HCT116 (cell line): ENCODE data around the gene NHERF1. TPM values are rescaled to one million over a fixed set of nuclear protein-coding genes. Genes with fewer than 3 reads are reported as not detected.

Experiments
- ATAC-seq: fragments of 200-7000 bp; cut with Tn5 transposase; 2 replicates; pipeline ENCODE4 v1.9.1; 2020; ENCODE audit warnings: mild to moderate bottlenecking, moderate library complexity
- BruUV-seq: library from RNA; stranded (reverse); fragments of 400-500 nt; replicated peaks from 2 replicates; lab custom pipeline; 2021; lab: Mats Ljungman, UMichigan
- CTCF ChIA-PET: fragments of 300-600 bp; sonication (Branson Sonifier 250); formaldehyde crosslinking; loops from one replicate; lab custom pipeline; 2021; ENCODE audit warnings: antibody characterized with exemption; lab: Charles Lee
- POLR2A ChIA-PET: fragments of 300-600, 350-600 bp; sonication (Branson Sonifier 250); formaldehyde crosslinking; loops from one replicate; lab custom pipeline; 2021; ENCODE audit warnings: antibody characterized with exemption; lab: Charles Lee
- RAD21 ChIA-PET, 2 experiments: fragments of 300-600 bp; sonication (Branson Sonifier 250); formaldehyde crosslinking; loops; one replicate each; lab custom pipeline; 2023; ENCODE audit warnings: low total read pairs in 2 of 2; ENCODE audit not compliant: uncharacterized antibody in 2 of 2, unreplicated experiment in 2 of 2, low non-redundant PET in 1 of 2; lab: Charles Lee
- DNase-seq: peaks from one replicate; pipeline ENCODE4 v3.0.0-alpha.2; 2010; ENCODE audit warnings: low read depth, low spot score
- H2AFZ ChIP-seq: fragments of 200-600 bp; shearing (Covaris generic), sonication (generic); 2 replicates; pipeline ENCODE4 v1.6.1; 2017; ENCODE audit warnings: low read depth, mixed run types, mixed read lengths, antibody characterized with exemption, low read length; ENCODE audit not compliant: poor library complexity, severe bottlenecking
- H3K27ac ChIP-seq: 2 replicates; pipeline ENCODE4 v1.5.1; 2012; ENCODE audit warnings: low read depth, low read length
- H3K27me3 ChIP-seq: fragments of 200-600 bp; sonication (generic); 2 replicates; pipeline ENCODE4 v1.6.1; 2016; ENCODE audit warnings: mixed run types, low read length, mixed read lengths; ENCODE audit not compliant: insufficient read depth
- H3K36me3 ChIP-seq, 2 experiments: fragments of 200-500 bp in 1 of 2; fragments of 200-600 bp in 1 of 2; sonication (Bioruptor generic) in 1 of 2; sonication (generic) in 1 of 2; 2 replicates each; pipeline versions ENCODE4 v1.5.1 to v1.6.1; 2014 to 2016; ENCODE audit warnings: low read length in 2 of 2, inconsistent platforms in 1 of 2, mixed read lengths in 1 of 2, mixed run types in 1 of 2; ENCODE audit not compliant: insufficient read depth in 2 of 2, control insufficient read depth in 1 of 2
- H3K4me1 ChIP-seq, 2 experiments: fragments of 200-600 bp in 1 of 2; sonication (generic) in 1 of 2; 2 replicates each; pipeline versions ENCODE4 v1.5.1 to v1.6.1; 2012 to 2017; ENCODE audit warnings: low read length in 2 of 2, inconsistent platforms in 1 of 2, mild to moderate bottlenecking in 1 of 2, mixed read lengths in 1 of 2, mixed run types in 1 of 2, moderate library complexity in 1 of 2; ENCODE audit not compliant: insufficient read depth in 2 of 2, control insufficient read depth in 1 of 2
- H3K4me2 ChIP-seq: fragments of 200-600 bp; sonication (generic); 2 replicates; pipeline ENCODE4 v1.6.1; 2017; ENCODE audit warnings: mixed run types, low read length, mixed read lengths
- H3K4me3 ChIP-seq, 2 experiments: fragments of 200-600 bp in 1 of 2; sonication (generic) in 1 of 2; replicated peaks in 1 of 2; 2 replicates each; pipeline ENCODE4 v1.5.1; 2011 to 2016; ENCODE audit warnings: low read length in 2 of 2, control low read depth in 1 of 2, low read depth in 1 of 2, mild to moderate bottlenecking in 1 of 2, mixed read lengths in 1 of 2, mixed run types in 1 of 2
- H3K79me2 ChIP-seq: fragments of 200-600 bp; sonication (generic); 2 replicates; pipeline ENCODE4 v1.6.1; 2017; ENCODE audit warnings: mild to moderate bottlenecking, mixed run types, low read length, moderate library complexity, mixed read lengths; ENCODE audit not compliant: insufficient read depth
- H3K9ac ChIP-seq: fragments of 200-600 bp; sonication (generic); 2 replicates; pipeline ENCODE4 v1.6.1; 2016; ENCODE audit warnings: low read length, mixed read lengths
- H3K9me2 ChIP-seq: fragments of 200-600 bp; sonication (generic), shearing (Covaris generic); 2 replicates; pipeline ENCODE4 v1.6.1; 2017; ENCODE audit warnings: mixed run types, mild to moderate bottlenecking, moderate library complexity; ENCODE audit not compliant: insufficient read depth
- H3K9me3 ChIP-seq, 2 experiments: fragments of 200-500 bp in 1 of 2; fragments of 200-600 bp in 1 of 2; sonication (Bioruptor generic) in 1 of 2; sonication (generic) in 1 of 2; 2 replicates each; pipeline ENCODE4 v1.6.1; 2014 to 2017; ENCODE audit warnings: low read length in 2 of 2, mixed read lengths in 2 of 2, inconsistent platforms in 1 of 2, low read depth in 1 of 2, mild to moderate bottlenecking in 1 of 2, mixed run types in 1 of 2, moderate library complexity in 1 of 2; ENCODE audit not compliant: control insufficient read depth in 1 of 2, insufficient read depth in 1 of 2
- H4K20me1 ChIP-seq: fragments of 200-600 bp; sonication (generic), shearing (Covaris generic); 2 replicates; pipeline ENCODE4 v1.6.1; 2017; ENCODE audit warnings: mixed run types, mild to moderate bottlenecking, moderate library complexity; ENCODE audit not compliant: insufficient read depth
- CBX3 ChIP-seq: IDR thresholded peaks from 2 replicates; pipeline ENCODE4 v1.6.1; 2012; ENCODE audit warnings: low read depth
- CEBPB ChIP-seq: IDR thresholded peaks from 2 replicates; pipeline ENCODE4 v1.6.1; 2012; ENCODE audit warnings: low read depth
- EGR1 ChIP-seq: IDR thresholded peaks from 2 replicates; pipeline ENCODE4 v1.6.1; 2012; ENCODE audit warnings: low read depth
- ELF1 ChIP-seq: IDR thresholded peaks from 2 replicates; pipeline ENCODE4 v1.6.1; 2012; ENCODE audit warnings: low read depth, borderline replicate concordance
- EZH2phosphoT487 ChIP-seq: fragments of 200-600 bp; IDR thresholded peaks from 2 replicates; pipeline ENCODE4 v1.6.1; 2018; ENCODE audit warnings: antibody characterized with exemption, borderline replicate concordance
- FOSL1 ChIP-seq: IDR thresholded peaks from 2 replicates; pipeline ENCODE4 v1.6.1; 2012; ENCODE audit warnings: low read depth
- POLR2A ChIP-seq: IDR thresholded peaks from 2 replicates; pipeline ENCODE4 v1.7.0; 2011; ENCODE audit warnings: borderline replicate concordance; ENCODE audit not compliant: insufficient read depth, insufficient read length; ENCODE audit errors: extremely low read depth
- POLR2AphosphoS5 ChIP-seq: IDR thresholded peaks from 2 replicates; pipeline ENCODE4 v1.6.1; 2011; ENCODE audit warnings: mild to moderate bottlenecking, low read depth, low read length, moderate library complexity
- SIN3A ChIP-seq: IDR thresholded peaks from 2 replicates; pipeline ENCODE4 v1.6.1; 2012; ENCODE audit warnings: low read depth
- SP1 ChIP-seq: IDR thresholded peaks from 2 replicates; pipeline ENCODE4 v1.6.1; 2012; ENCODE audit warnings: low read depth
- TCF7L2 ChIP-seq: IDR thresholded peaks from 2 replicates; pipeline ENCODE4 v1.7.0; 2011; ENCODE audit warnings: borderline replicate concordance, inconsistent platforms; ENCODE audit not compliant: insufficient read depth, insufficient read length; ENCODE audit errors: extremely low read depth
- YY1 ChIP-seq: IDR thresholded peaks from 2 replicates; pipeline ENCODE4 v1.6.1; 2011; ENCODE audit warnings: low read length, low read depth, moderate library complexity, mild to moderate bottlenecking; ENCODE audit not compliant: insufficient replicate concordance; ENCODE audit errors: extremely low read depth
- ZFX ChIP-seq: fragments of 450-650 bp; IDR thresholded peaks from 2 replicates; pipeline ENCODE4 v1.6.1; 2017
- ZNF274 ChIP-seq: fragments of 200-500 bp; sonication (Bioruptor generic); IDR thresholded peaks from 2 replicates; pipeline ENCODE4 v1.6.1; 2014; ENCODE audit warnings: mild to moderate bottlenecking, low read depth, low read length, inconsistent platforms
- intact Hi-C: fragments of 100-400 bp; cut with micrococcal nuclease; formaldehyde crosslinking; loops from 2 replicates; pipeline ENCODE4 v1.10.0; 2022
- total RNA-seq: library from RNA; stranded (reverse); gene quantifications from one replicate; pipeline ENCODE4 v1.2.1, GENCODE V29; 2021; ENCODE audit not compliant: unreplicated experiment
- TF ChIP-seq, protein P1 (sequence below): IDR thresholded peaks from 2 replicates; pipeline ENCODE4 v1.6.1; 2012
- TF ChIP-seq, protein P2 (sequence below): IDR thresholded peaks from 2 replicates; pipeline ENCODE4 v1.6.1; 2012
- TF ChIP-seq, protein P3 (sequence below): IDR thresholded peaks from 2 replicates; pipeline ENCODE4 v1.6.1; 2011; ENCODE audit warnings: mild to moderate bottlenecking, low read length, moderate library complexity; ENCODE audit not compliant: insufficient replicate concordance; ENCODE audit errors: extremely low read depth

NHERF1 gene
- total RNA-seq, 1 experiment from 2014 or later: 129 TPM

DNA sequence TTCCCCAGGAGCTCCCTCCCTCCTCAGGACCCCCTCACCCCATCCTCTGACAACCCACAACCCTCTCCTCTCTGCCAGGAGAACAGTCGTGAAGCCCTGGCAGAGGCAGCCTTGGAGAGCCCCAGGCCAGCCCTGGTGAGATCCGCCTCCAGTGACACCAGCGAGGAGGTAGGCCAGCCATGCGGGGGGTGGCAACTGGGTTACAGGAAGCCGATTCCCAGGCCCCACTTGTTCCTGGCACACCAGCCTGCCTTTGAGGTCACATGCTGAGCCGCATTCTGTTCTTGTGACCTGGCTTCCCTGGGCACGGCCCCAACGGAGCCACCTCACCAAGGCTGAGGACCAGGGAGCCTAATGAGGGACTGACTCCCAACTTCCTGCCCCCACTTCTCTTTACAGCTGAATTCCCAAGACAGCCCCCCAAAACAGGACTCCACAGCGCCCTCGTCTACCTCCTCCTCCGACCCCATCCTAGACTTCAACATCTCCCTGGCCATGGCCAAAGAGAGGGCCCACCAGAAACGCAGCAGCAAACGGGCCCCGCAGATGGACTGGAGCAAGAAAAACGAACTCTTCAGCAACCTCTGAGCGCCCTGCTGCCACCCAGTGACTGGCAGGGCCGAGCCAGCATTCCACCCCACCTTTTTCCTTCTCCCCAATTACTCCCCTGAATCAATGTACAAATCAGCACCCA is 19.8 kb downstream of the NHERF1 start:
- Histone ChIP-seq H3K79me2 (peaks cover 13% of the 10 kb centered on the region; the same call in 1 of the 2 replicates), H3K4me2 (peak overlapping the region; percentile 39), H3K27me3 (no peaks in the 10 kb centered on the region), H3K9me2 (no peaks in the 10 kb centered on the region), H4K20me1 (no peaks in the 10 kb centered on the region), H3K4me1 (peaks cover 3 to 24% of the 10 kb centered on the region in 2 experiments; a peak in 2 of 4 replicates), H3K36me3 (peaks cover 15 to 37% of the 10 kb centered on the region in 2 experiments; a peak in 3 of 4 replicates), H2AFZ (no peak overlapping the region), H3K9ac (peak overlapping the region; percentile 24; the same call in 1 of the 2 replicates), H3K9me3 (no peaks in the 10 kb centered on the region), H3K4me3 (no peak overlapping the region)
- ChIA-PET POLR2A (no interaction called here), CTCF (interaction anchor here (1.4 kb wide), 1 partner anchor 23 kb away, joined by 3 read pairs; no protein-coding TSS in a partner anchor)
- no TSS peak for BruUV-seq
- intact Hi-C loops: no loop called here
- DNase-seq (no peak), ATAC-seq (peak; percentile 11; the same call in 1 of the 2 replicates)
- TF ChIP-seq POLR2AphosphoS5: peak; percentile 23; the same call in 1 of the 2 replicates
- TF ChIP-seq POLR2A: no peak
- TF ChIP-seq, all 23 proteins: peak for 1
- RAD21 ChIA-PET: no interaction called here
- H3K27ac ChIP-seq: peak overlapping the region; percentile 9; the same call in 1 of the 2 replicates

DNA sequence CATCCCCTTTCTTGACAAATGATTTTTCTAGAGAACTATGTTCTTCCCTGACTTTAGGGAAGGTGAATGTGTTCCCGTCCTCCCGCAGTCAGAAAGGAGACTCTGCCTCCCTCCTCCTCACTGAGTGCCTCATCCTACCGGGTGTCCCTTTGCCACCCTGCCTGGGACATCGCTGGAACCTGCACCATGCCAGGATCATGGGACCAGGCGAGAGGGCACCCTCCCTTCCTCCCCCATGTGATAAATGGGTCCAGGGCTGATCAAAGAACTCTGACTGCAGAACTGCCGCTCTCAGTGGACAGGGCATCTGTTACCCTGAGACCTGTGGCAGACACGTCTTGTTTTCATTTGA is 20.3 kb downstream of the NHERF1 start:
- CTCF ChIA-PET: interaction anchor here (1.2 to 4.8 kb wide), 3 partner anchors 23 to 111 kb away, joined by 5 to 55 read pairs (median 7); partner anchors contain the start of gene RAB37
- H3K4me2 ChIP-seq: no peak overlapping the region
- POLR2A ChIA-PET: interaction anchor here (2.3 kb wide), 1 partner anchor 9 kb away, joined by 7 read pairs; no protein-coding TSS in a partner anchor
- no peak overlapping the region for H3K4me3 ChIP-seq
- H3K27ac ChIP-seq: no peak overlapping the region
- no peaks in the 10 kb centered on the region for H4K20me1 ChIP-seq
- BruUV-seq: TSS peak; percentile 50
- H3K9me3 ChIP-seq: no peaks in the 10 kb centered on the region
- H3K79me2 ChIP-seq: peaks cover 18% of the 10 kb centered on the region; the same call in 1 of the 2 replicates
- peaks cover 3 to 24% of the 10 kb centered on the region in 2 experiments; a peak in 2 of 4 replicates for H3K4me1 ChIP-seq
- DNase-seq (no peak), ATAC-seq (no peak; the same call in 1 of the 2 replicates)
- H3K27me3 ChIP-seq: no peaks in the 10 kb centered on the region
- intact Hi-C loops: no loop called here
- 0 out of 2 replicates have a peak overlapping the region, but pooled peaks have one; percentile 24 for H3K9ac ChIP-seq
- peaks cover 19 to 42% of the 10 kb centered on the region in 2 experiments; a peak in 3 of 4 replicates for H3K36me3 ChIP-seq
- RAD21 ChIA-PET: no interaction called here
- no peaks in the 10 kb centered on the region for H3K9me2 ChIP-seq
- H2AFZ ChIP-seq: no peak overlapping the region
- no peak for TF ChIP-seq EZH2phosphoT487
- no peak for TF ChIP-seq CEBPB
- no peak for TF ChIP-seq TCF7L2
- no peak for TF ChIP-seq EGR1
- no peak for TF ChIP-seq FOSL1
- no peak for TF ChIP-seq SIN3A
- TF ChIP-seq ZFX: no peak
- no peak for TF ChIP-seq CBX3
- no peak for TF ChIP-seq POLR2AphosphoS5
- TF ChIP-seq, protein P1, sequence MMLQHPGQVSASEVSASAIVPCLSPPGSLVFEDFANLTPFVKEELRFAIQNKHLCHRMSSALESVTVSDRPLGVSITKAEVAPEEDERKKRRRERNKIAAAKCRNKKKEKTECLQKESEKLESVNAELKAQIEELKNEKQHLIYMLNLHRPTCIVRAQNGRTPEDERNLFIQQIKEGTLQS: no peak
- TF ChIP-seq ZNF274: no peak
- TF ChIP-seq YY1: no peak
- TF ChIP-seq, protein P2, sequence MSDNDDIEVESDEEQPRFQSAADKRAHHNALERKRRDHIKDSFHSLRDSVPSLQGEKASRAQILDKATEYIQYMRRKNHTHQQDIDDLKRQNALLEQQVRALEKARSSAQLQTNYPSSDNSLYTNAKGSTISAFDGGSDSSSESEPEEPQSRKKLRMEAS: no peak
- no peak for TF ChIP-seq ELF1
- TF ChIP-seq, protein P3, sequence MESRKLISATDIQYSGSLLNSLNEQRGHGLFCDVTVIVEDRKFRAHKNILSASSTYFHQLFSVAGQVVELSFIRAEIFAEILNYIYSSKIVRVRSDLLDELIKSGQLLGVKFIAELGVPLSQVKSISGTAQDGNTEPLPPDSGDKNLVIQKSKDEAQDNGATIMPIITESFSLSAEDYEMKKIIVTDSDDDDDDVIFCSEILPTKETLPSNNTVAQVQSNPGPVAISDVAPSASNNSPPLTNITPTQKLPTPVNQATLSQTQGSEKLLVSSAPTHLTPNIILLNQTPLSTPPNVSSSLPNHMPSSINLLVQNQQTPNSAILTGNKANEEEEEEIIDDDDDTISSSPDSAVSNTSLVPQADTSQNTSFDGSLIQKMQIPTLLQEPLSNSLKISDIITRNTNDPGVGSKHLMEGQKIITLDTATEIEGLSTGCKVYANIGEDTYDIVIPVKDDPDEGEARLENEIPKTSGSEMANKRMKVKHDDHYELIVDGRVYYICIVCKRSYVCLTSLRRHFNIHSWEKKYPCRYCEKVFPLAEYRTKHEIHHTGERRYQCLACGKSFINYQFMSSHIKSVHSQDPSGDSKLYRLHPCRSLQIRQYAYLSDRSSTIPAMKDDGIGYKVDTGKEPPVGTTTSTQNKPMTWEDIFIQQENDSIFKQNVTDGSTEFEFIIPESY: no peak
- TF ChIP-seq SP1: no peak
